ENCODE data around the gene ASIC4.

GRCh38 chr2:219557791-219558785 is 43.8 kb downstream of the ASIC4 start:
- no peak for TF ChIP-seq CBFB (CRISPR knock-in tag; IDR thresholded peaks at IDR 0.05; ENCODE audit: low read depth)
- no peak for TF ChIP-seq ELF4 (CRISPR knock-in tag; IDR thresholded peaks at IDR 0.05; ENCODE audit: low read depth)
- no peak for TF ChIP-seq SP1 (CRISPR knock-in tag; conservative IDR thresholded peaks at IDR 0.05)
- no peak for TF ChIP-seq E2F1 (CRISPR knock-in tag; IDR thresholded peaks at IDR 0.05)
- TF ChIP-seq, protein P1, sequence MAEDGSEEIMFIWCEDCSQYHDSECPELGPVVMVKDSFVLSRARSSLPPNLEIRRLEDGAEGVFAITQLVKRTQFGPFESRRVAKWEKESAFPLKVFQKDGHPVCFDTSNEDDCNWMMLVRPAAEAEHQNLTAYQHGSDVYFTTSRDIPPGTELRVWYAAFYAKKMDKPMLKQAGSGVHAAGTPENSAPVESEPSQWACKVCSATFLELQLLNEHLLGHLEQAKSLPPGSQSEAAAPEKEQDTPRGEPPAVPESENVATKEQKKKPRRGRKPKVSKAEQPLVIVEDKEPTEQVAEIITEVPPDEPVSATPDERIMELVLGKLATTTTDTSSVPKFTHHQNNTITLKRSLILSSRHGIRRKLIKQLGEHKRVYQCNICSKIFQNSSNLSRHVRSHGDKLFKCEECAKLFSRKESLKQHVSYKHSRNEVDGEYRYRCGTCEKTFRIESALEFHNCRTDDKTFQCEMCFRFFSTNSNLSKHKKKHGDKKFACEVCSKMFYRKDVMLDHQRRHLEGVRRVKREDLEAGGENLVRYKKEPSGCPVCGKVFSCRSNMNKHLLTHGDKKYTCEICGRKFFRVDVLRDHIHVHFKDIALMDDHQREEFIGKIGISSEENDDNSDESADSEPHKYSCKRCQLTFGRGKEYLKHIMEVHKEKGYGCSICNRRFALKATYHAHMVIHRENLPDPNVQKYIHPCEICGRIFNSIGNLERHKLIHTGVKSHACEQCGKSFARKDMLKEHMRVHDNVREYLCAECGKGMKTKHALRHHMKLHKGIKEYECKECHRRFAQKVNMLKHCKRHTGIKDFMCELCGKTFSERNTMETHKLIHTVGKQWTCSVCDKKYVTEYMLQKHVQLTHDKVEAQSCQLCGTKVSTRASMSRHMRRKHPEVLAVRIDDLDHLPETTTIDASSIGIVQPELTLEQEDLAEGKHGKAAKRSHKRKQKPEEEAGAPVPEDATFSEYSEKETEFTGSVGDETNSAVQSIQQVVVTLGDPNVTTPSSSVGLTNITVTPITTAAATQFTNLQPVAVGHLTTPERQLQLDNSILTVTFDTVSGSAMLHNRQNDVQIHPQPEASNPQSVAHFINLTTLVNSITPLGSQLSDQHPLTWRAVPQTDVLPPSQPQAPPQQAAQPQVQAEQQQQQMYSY (CRISPR knock-in tag; IDR thresholded peaks at IDR 0.05): no peak
- TF ChIP-seq CTCF (IDR thresholded peaks at IDR 0.05): no peak

All from WTC11 (cell line).